Neural cell (in vitro differentiated cells): Measurements from ENCODE around the gene TM7SF2. TPM values are rescaled to one million over a fixed set of nuclear protein-coding genes. Genes with fewer than 3 reads are reported as not detected.

Source experiments
- H2AFZ ChIP-seq: fragments of 200-600, 300-800 bp; sonication (generic), shearing (Covaris generic); 2 replicates; pipeline ENCODE4 v1.6.0; 2014; ENCODE audit warnings: low read depth, mild to moderate bottlenecking, antibody characterized with exemption, low read length, moderate library complexity
- H3F3A ChIP-seq: fragments of 200-600 bp; shearing (Covaris generic); 2 replicates; pipeline ENCODE4 v1.6.1; 2016; ENCODE audit warnings: mild to moderate bottlenecking, moderate library complexity, mixed read lengths, antibody characterized with exemption, low read length; ENCODE audit not compliant: insufficient read depth, poor library complexity, severe bottlenecking
- H3K27ac ChIP-seq: fragments of 200-600, 300-800 bp; sonication (generic), shearing (Covaris generic); 2 replicates; pipeline ENCODE4 v1.5.1; 2014; ENCODE audit warnings: mild to moderate bottlenecking, low read length, moderate library complexity
- H3K27me3 ChIP-seq: fragments of 300-800, 200-600 bp; sonication (generic), shearing (Covaris generic); 2 replicates; pipeline ENCODE4 v1.6.0; 2014; ENCODE audit warnings: mild to moderate bottlenecking, low read depth, low read length, moderate library complexity; ENCODE audit not compliant: insufficient read depth
- H3K36me3 ChIP-seq: fragments of 300-800, 200-600 bp; sonication (generic), shearing (Covaris generic); 2 replicates; pipeline ENCODE4 v1.5.1; 2014; ENCODE audit warnings: mild to moderate bottlenecking, antibody characterized with exemption, low read length, moderate library complexity; ENCODE audit not compliant: insufficient read depth
- H3K4me2 ChIP-seq: fragments of 300-800, 200-600 bp; sonication (generic), shearing (Covaris generic); 2 replicates; pipeline ENCODE4 v1.6.0; 2014; ENCODE audit warnings: mild to moderate bottlenecking, low read length
- H3K4me3 ChIP-seq: fragments of 300-800, 200-600 bp; sonication (generic), shearing (Covaris generic); 2 replicates; pipeline ENCODE4 v1.5.1; 2014; ENCODE audit warnings: mild to moderate bottlenecking, low read length, moderate library complexity
- H3K79me2 ChIP-seq: fragments of 200-600 bp; shearing (Covaris generic); replicated peaks from 2 replicates; pipeline ENCODE4 v1.6.0; 2014; ENCODE audit warnings: mild to moderate bottlenecking, low read length, moderate library complexity; ENCODE audit not compliant: insufficient read depth
- H3K9ac ChIP-seq: fragments of 300-800, 200-600 bp; sonication (generic), shearing (Covaris generic); 2 replicates; pipeline ENCODE4 v1.6.1; 2016; ENCODE audit warnings: mild to moderate bottlenecking, low read length, mixed read lengths
- H3K9me2 ChIP-seq: fragments of 200-600 bp; shearing (Covaris generic); 2 replicates; pipeline ENCODE4 v1.6.1; 2016; ENCODE audit warnings: mild to moderate bottlenecking, low read length, mixed read lengths; ENCODE audit not compliant: insufficient read depth
- H3K9me3 ChIP-seq: fragments of 200-600, 300-800 bp; sonication (generic), shearing (Covaris generic); 2 replicates; pipeline ENCODE4 v1.6.1; 2016; ENCODE audit warnings: mild to moderate bottlenecking, mixed run types, low read length, moderate library complexity, mixed read lengths
- H4K20me1 ChIP-seq: fragments of 200-600 bp; shearing (Covaris generic); 2 replicates; pipeline ENCODE4 v1.6.1; 2016; ENCODE audit warnings: mild to moderate bottlenecking, mixed run types; ENCODE audit not compliant: insufficient read depth
- EP300 ChIP-seq: fragments of 450-650 bp; conservative IDR thresholded peaks from 2 replicates; pipeline ENCODE4 v1.6.1; 2014; ENCODE audit warnings: antibody characterized with exemption, mild to moderate bottlenecking, moderate library complexity; ENCODE audit not compliant: poor library complexity, severe bottlenecking
- EZH2 ChIP-seq: fragments of 200-600, 300-800 bp; shearing (Covaris generic), sonication (generic); IDR thresholded peaks from 2 replicates; pipeline ENCODE4 v1.6.1; 2014; ENCODE audit warnings: antibody characterized with exemption, low read length, borderline replicate concordance, mild to moderate bottlenecking; ENCODE audit not compliant: insufficient read depth, poor library complexity, severe bottlenecking
- MXI1 ChIP-seq: fragments of 450-650 bp; conservative IDR thresholded peaks from 2 replicates; pipeline ENCODE4 v1.6.1; 2014; ENCODE audit warnings: antibody characterized with exemption, mild to moderate bottlenecking; ENCODE audit not compliant: poor library complexity, severe bottlenecking
- POLR2AphosphoS5 ChIP-seq: IDR thresholded peaks from 2 replicates; pipeline ENCODE4 v1.6.1; 2012
- RAD21 ChIP-seq: fragments of 450-650 bp; conservative IDR thresholded peaks from 2 replicates; pipeline ENCODE4 v1.6.1; 2014; ENCODE audit warnings: antibody characterized with exemption, mild to moderate bottlenecking, moderate library complexity
- SMC3 ChIP-seq: fragments of 450-650 bp; conservative IDR thresholded peaks from 2 replicates; pipeline ENCODE4 v1.6.1; 2014; ENCODE audit warnings: antibody characterized with exemption, mild to moderate bottlenecking, moderate library complexity; ENCODE audit not compliant: poor library complexity
- TAF1 ChIP-seq: IDR thresholded peaks from 2 replicates; pipeline ENCODE4 v1.6.1; 2012; ENCODE audit warnings: low read depth
- polyA plus RNA-seq: library from polyadenylated mRNA; depleted of rRNA; stranded (reverse); fragments of >200 nt; gene quantifications from 2 replicates; pipeline ENCODE4 v1.2.3, GENCODE V29; 2014
- TF ChIP-seq, protein P1 (sequence below): fragments of 450-650 bp; IDR thresholded peaks from 2 replicates; pipeline ENCODE4 v1.5.1; 2014; ENCODE audit warnings: antibody characterized with exemption, mild to moderate bottlenecking, moderate library complexity; ENCODE audit not compliant: poor library complexity, severe bottlenecking
- TF ChIP-seq, protein P2 (sequence below): IDR thresholded peaks from 2 replicates; pipeline ENCODE4 v1.6.1; 2012; ENCODE audit warnings: borderline replicate concordance

Gene TM7SF2
- polyA plus RNA-seq, 1 donor from 2014 or later, result 78.4 TPM

DNA sequence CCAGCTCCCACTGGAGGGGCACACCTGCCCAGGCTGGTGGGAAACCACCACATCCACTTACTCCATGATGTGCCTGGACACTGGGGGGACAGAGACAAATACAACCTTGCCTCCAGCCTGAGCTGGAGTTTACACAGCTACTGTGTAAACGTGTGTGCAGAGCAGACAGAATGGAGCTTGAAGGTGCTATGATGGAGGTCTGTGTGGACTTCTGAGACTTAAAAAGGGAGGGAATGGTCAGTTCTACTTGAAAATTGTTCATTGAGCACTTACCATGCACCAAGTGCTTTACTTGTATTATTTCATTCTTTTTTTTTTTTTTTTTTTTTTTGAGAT lies 39.1 kb upstream of the TM7SF2 start:
- Histone ChIP-seq H3K4me3 (no peak overlapping the region), H3K79me2 (no peaks in the 10 kb centered on the region), H3K9me2 (no peaks in the 10 kb centered on the region), H3K4me2 (no peak overlapping the region), H3F3A (no peaks in the 10 kb centered on the region), H2AFZ (no peak overlapping the region), H3K9ac (no peak overlapping the region), H3K9me3 (no peaks in the 10 kb centered on the region), H3K36me3 (no peaks in the 10 kb centered on the region), H3K27ac (no peak overlapping the region), H3K27me3 (no peaks in the 10 kb centered on the region), H4K20me1 (no peaks in the 10 kb centered on the region)
- TF ChIP-seq TAF1 (no peak), POLR2AphosphoS5 (no peak), SMC3 (no peak), RAD21 (no peak), EZH2 (no peak), MXI1 (no peak), EP300 (no peak)
- TF ChIP-seq, protein P1, sequence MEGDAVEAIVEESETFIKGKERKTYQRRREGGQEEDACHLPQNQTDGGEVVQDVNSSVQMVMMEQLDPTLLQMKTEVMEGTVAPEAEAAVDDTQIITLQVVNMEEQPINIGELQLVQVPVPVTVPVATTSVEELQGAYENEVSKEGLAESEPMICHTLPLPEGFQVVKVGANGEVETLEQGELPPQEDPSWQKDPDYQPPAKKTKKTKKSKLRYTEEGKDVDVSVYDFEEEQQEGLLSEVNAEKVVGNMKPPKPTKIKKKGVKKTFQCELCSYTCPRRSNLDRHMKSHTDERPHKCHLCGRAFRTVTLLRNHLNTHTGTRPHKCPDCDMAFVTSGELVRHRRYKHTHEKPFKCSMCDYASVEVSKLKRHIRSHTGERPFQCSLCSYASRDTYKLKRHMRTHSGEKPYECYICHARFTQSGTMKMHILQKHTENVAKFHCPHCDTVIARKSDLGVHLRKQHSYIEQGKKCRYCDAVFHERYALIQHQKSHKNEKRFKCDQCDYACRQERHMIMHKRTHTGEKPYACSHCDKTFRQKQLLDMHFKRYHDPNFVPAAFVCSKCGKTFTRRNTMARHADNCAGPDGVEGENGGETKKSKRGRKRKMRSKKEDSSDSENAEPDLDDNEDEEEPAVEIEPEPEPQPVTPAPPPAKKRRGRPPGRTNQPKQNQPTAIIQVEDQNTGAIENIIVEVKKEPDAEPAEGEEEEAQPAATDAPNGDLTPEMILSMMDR, result no peak
- TF ChIP-seq, protein P2, sequence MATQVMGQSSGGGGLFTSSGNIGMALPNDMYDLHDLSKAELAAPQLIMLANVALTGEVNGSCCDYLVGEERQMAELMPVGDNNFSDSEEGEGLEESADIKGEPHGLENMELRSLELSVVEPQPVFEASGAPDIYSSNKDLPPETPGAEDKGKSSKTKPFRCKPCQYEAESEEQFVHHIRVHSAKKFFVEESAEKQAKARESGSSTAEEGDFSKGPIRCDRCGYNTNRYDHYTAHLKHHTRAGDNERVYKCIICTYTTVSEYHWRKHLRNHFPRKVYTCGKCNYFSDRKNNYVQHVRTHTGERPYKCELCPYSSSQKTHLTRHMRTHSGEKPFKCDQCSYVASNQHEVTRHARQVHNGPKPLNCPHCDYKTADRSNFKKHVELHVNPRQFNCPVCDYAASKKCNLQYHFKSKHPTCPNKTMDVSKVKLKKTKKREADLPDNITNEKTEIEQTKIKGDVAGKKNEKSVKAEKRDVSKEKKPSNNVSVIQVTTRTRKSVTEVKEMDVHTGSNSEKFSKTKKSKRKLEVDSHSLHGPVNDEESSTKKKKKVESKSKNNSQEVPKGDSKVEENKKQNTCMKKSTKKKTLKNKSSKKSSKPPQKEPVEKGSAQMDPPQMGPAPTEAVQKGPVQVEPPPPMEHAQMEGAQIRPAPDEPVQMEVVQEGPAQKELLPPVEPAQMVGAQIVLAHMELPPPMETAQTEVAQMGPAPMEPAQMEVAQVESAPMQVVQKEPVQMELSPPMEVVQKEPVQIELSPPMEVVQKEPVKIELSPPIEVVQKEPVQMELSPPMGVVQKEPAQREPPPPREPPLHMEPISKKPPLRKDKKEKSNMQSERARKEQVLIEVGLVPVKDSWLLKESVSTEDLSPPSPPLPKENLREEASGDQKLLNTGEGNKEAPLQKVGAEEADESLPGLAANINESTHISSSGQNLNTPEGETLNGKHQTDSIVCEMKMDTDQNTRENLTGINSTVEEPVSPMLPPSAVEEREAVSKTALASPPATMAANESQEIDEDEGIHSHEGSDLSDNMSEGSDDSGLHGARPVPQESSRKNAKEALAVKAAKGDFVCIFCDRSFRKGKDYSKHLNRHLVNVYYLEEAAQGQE, result no peak

DNA sequence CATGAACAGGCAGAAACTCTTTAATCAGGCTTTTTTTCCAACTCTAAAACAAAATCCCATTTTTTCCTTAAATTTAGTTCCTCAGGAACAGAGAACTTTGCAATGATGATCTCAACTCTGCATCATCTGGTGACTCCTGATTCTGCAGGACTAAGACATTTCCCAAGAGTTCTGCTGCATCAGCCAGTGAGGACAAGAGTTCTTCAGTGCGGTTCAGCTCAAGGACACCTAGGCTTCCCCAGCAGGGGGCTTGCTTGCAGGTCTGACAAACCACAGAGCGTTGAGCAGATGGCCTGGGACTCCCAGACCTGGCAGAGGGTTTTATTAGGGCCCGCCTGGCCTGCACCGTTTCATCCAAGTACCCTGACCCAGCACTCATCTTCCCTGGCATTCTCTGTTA lies 34.2 kb upstream of the TM7SF2 start:
- Histone ChIP-seq H3K79me2 (no peaks in the 10 kb centered on the region), H3K4me3 (no peak overlapping the region), H3K4me2 (no peak overlapping the region), H3K9me2 (no peaks in the 10 kb centered on the region), H3K27ac (no peak overlapping the region), H3K27me3 (no peaks in the 10 kb centered on the region), H3K9ac (no peak overlapping the region), H2AFZ (no peak overlapping the region), H3K9me3 (no peaks in the 10 kb centered on the region), H3K36me3 (no peaks in the 10 kb centered on the region), H4K20me1 (no peaks in the 10 kb centered on the region), H3F3A (no peaks in the 10 kb centered on the region)
- TF ChIP-seq EP300 (no peak), MXI1 (no peak), POLR2AphosphoS5 (no peak), EZH2 (no peak), SMC3 (no peak), TAF1 (no peak), RAD21 (no peak)
- TF ChIP-seq, protein P1, result no peak
- TF ChIP-seq, protein P2, result no peak
